Measurements from ENCODE around the gene KCNQ1.

KCNQ1 gene

DNA sequence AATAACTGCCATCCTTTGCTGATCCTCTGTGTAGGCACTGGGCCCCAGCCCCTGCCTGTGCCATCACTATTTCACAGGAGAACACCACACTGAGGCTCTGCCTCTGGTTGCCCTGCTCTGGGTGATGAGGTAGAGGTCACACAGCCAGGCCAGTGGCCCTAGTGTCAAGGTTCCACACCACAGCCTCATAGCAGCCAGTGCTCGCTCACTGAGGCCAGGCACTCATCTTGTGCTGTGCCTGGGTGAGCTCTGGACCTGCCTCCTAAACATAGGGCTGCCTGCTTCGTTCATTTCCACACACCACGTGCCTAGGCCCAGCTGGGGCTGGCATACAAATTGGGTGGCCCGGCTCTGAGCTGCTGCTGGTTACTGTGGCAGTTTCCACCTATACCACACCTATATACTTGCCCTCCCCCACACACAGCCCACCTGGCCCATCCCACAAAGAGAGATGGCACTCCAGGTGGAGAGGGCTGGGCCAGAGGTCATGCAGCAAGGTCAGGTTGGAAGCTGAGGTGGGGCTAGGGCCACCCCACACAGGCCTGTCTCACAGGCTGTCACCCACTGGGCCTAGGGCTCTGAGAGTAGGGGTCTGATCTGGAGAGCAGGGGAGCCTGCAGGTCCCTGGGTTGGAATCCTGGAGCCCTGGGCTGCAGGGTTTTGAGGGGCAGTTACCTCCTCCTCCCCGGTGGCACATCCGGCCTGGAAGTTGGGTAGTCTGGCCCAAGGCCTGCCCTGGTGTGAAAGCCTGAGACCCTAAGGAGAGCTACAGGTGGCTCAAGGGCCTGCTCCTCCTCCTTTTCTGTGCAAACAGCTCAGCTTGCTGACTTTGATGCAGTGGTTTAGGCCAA lies 243.8 kb downstream of the KCNQ1 start:
- DNase-seq (ENCODE audit: low read depth), result no peak

DNA sequence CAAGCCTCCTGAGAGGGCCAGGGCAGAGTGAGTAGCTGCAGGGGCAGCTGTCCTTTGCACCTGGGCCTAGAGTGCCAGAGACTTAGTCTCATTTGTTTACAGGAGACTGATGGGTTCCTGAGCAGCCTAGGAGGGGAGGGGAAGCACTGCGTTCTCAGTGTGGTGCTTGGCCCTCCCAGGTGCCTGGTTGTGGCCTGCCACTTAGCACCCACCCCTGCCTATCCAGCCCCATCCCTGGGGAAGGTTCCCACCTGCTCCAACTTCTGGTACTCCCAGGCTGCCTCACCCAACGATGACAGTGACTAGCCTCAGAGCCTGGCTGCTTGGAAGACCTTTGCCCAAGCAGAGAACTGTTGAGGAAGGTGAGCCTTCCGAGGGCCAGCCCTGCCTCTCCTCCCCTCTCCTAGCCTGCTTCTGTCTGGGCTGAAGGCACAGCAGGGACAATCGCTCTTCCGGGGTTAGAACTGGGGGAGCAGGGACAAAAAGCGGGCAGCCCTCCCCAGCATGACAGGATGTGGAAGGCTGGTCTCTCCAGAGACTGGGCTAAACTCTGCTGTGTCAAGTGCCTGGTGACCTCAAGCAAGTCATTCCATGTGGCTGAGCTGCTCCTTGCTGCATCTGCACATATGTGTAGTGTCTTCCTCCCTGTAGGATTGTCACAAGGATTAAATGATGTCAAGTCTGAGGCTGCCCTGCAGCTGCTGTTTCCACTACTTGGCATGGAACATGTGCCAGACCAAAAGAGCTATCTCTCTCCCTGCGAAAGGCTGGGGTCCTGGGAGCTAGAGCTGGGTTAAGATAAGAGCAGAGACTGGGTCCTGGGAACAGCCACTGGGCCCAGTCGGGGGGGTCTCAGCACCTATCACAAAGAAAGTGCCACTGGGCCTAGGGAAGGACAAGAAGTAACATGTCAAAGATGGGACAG lies 245.1 kb downstream of the KCNQ1 start:
- DNase-seq (ENCODE audit: low read depth), result no peak

DNA sequence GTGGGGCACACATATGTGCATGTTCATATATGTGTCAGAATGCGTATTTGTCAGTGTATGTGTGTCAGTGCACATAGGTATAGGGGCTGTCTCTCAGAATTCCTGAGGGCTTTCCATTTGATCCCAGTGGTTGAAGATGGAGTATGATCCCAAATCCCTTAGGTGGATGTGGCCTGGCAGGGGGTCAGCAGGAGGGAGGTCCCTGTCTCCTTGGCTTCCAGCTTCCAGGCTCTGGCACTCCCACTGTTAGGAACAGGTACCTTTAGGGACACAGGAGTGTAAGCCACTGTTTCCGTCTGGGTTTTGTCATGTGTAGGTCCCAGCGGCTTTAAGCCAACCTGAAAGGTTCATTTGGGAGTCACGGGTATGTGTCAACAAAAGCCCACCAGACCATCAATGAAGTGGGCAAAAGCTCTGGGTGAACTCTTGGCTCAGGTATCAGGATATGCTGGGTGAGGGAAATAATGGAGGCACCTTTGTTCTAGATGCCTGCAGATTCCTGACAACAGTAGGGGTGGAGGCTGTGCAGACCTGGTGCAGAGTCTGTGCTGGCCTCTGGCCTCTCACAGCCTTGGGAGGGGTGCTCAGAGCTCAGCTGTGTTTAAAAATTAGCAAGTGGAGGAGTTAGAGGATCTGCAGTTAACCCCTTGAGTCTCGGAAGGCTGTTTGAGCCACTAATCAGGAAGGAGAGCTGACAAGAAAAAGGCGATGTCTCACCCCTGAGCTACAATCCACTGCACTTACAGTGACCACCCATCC lies 246.0 kb downstream of the KCNQ1 start:
- no peak for DNase-seq (ENCODE audit: low read depth)

DNA sequence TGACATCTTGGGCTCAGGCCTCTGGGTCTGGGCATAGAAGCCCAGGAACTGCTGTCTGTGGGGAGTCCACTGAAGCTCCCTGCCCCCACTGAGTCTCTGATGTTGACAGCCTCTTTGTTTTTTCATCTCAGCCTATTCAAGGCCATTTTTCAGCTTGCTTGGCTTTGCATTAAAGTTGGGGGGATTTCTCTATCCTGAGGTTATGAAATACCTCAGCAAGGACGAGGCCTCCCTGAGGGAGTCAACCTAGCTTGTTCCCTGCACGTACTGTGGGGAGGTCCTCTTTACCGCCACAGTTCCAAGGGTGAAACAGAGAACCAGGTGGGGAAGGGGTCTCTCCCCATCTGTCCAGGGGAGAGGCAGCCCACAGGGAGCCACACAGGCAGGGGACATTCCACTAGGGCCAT lies 246.6 kb downstream of the KCNQ1 start:
- no peak for DNase-seq (ENCODE audit: low read depth)

DNA sequence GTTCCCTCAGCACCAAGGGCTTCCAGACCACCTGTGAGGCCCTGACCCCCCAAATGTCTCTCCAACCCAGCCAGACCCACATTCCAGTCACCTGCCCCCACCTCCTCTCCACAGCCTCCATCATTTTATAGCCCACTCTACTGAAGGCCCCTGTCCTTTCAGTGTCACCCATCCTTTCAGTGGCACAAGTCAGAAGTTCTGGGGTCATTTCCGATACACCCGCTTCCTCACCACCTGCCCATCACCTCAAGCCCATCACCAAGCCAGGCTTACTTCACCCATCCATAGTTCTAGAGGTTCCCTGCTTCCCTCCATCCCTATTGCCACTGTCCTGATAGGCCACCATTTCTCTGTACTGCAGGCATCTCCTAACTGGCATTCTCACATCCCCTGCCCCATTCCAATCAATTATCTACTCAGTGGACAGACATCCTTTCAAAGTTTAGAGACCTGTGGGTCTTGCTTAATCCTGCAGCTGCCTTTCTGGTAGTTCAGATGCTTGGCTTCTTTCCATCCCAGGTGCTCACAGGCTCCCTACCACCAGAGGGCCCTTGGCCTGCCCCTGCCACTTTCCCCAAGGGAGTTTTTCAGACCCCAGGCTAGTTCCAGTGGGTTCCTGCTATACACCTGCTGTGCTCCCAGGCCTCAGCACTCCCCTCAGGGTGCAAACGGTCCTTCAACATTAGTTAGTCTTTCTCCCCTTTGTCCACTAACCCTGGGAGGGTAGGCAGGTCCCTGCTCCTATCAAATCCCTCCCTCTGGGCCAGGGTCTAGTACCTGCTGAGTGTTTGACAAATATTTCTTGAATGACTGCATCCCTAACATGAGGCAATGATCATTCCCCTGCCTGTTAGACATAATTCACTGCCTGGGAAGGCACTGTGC lies 247.4 kb downstream of the KCNQ1 start:
- no peak for DNase-seq (ENCODE audit: low read depth)

DNA sequence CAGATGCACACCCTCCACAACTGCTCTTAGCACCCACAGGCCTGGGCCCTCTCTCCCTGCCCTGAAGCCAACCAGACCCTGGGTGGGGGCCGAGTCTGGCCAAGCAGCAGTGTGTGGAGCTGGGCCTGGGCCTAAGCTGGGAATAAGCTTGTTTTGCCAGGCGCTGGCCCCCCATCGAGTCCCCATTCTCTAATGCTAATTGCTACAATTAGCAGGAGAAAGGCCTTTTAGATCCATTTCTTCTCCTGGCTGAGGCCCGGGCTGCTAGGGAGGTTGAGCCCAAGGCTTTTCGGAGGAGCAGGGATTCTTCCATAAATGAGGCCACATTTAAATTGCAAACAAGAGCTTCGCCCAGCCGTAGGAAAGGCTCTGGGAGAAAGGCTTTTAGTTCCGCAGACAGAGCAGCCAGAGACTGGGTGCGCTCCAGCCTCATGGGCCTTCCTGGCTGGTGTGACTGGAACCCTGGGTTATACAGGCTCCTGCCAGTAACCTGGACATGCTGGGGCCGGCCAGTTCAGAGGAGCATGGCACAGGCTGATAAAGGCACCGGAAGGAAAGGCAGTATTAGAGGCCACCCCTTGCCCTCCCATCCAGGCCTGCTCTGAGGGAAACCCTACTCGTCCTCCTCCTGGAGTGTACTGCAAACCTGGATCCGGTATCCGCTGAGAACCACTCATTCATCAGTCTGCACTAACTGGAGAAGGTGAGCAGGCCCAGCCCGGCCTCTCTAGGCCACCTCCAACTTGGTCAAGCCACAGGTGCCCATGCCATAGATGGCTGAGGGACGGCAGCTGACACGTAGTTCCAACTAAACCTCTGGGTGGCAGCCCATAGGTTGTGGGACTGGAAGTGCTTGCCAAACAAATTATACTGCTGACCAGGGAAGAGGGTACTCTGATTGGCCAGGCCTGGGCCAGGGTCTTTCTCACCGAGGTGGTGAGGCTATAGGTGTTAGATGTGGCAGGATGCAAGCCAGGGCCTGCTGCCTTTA lies 248.8 kb downstream of the KCNQ1 start:
- no peak for DNase-seq (ENCODE audit: low read depth)

DNA sequence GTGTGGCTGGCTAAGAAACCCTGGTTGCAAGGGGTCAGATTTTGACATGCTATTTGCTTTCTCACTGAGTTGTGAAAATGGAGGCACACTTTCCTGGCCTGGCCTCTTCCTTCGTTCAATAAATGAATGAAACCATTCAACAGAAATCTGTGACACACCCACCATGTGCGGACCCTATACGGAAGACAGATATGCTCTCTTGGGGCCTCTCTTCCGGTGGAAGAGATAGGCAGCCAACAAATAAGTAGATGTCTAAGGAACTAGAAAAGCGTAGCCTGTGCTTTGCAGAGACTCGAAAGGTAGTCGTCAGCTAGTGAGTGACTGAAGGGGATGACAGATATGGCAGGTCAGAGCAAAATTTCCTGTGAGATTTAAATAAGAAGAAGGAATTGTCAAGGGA lies 249.7 kb downstream of the KCNQ1 start:
- DNase-seq (ENCODE audit: low read depth), result no peak

DNA sequence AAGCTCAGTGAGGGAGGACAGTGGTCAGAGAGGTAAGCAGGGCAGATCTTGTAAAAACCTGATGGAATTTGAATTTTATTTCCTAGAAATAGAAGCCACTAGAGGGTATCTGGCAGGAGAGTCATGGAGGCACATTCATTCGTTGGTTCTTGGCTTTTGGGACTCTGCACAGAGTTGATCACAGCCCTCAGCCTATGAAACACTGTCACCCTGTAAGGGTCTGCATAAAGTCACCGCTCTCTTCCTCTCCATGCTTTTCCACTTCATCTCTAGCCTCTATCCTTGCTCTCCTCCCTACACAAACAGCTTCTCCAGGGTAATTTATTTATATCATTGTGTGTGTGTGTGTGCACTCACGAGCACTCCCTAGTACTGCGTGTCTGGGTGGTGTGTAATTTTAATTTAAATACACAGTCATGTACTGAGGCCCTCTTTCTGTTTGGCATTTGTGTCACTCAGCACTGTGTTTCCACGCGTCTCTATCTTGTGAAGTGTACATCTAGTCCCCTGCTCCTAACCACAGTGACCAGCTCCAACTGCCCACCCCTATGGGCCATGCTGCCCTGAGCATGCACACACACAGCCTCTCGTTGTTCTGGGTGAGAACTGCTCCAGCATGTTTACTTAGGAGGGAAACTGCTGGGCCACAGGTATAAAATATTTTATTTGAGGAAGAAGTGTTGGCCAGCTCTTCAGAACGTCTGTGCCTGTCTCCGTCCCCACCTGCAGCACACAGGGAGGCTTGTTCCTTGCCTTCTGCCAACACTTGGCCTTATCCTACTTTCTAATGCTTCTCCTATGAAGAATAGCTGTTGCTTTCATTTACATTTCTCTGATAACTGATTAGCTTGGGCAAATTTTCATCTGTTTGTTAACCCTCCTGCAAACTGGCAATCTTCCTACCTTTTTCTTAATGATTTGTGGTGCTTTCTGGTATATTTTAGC lies 250.5 kb downstream of the KCNQ1 start:
- no peak for DNase-seq (ENCODE audit: low read depth)

DNA sequence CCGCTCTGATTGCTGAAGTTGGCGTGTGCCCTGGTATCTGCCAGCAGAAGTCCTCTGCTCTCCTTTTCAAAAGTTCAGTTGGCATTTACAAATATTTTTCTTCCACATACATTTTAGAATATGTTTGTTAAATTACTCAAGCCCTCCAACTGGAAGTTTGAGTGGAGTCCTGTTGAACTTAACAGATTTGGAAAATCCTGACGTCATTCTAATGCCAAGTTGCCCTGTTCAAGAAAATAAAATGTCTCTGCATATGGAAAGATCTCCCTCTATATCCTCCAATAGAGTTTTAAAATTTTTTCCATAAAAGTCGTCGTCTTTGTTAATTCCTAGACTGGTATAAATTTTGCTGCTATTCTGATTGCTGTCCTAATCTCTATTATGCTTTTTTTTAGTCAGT lies 251.6 kb downstream of the KCNQ1 start:
- DNase-seq (ENCODE audit: low read depth), result no peak

DNA sequence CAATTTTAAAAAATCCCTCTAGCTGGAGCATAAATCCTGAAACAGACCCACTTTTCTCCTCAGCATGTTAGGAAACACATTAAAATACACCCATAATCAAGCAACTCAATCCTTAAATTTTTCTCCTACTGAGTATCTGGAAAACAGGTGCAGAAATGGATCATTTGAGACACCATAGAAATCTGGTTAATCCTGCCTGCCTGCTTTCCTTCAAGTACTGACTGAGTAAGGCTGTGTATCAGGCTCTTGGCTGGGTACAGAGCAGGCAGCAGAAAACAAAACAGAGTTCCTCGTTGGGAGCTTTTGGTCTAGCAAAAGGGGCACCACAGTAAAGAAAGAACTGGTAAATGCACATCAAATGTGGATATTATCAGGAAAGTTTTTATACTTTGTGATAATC lies 253.1 kb downstream of the KCNQ1 start:
- no peak for DNase-seq (ENCODE audit: low read depth)

DNA sequence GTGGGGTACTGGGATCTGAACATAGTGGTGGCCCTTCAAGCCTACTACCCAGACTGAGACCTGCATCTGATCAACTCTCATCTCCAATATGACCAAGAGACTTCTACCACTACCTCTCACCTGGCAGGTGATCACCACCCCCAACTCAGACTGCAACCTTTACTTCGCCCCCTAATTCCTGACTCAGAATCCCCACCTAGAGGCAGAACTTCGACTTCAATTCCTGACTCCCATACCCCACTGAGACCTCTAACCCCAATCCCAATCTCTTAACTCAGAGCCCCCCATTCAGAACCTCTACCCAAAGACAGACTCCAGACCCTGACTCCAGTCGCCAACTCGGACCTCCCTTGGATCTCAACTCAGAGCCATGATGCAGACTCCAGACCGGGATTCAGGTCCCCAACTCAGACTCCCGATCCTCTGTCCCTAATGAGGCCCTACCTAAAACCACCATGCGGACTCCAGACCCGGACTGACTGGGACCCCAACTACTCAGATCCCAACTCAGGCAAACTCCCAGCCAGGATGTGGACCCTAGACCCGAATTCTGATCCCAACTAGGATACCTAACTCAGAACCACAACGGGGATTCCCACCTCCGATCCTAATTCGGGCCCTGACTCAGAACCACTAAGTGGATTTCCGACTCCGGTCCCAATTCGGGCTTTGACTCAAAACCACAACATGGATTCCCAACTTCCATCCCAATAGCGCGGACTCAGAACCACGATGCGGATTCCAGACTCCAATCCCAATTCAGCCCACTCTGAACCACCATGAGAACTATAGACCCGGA lies 253.8 kb downstream of the KCNQ1 start:
- no peak for DNase-seq (ENCODE audit: low read depth)

DNA sequence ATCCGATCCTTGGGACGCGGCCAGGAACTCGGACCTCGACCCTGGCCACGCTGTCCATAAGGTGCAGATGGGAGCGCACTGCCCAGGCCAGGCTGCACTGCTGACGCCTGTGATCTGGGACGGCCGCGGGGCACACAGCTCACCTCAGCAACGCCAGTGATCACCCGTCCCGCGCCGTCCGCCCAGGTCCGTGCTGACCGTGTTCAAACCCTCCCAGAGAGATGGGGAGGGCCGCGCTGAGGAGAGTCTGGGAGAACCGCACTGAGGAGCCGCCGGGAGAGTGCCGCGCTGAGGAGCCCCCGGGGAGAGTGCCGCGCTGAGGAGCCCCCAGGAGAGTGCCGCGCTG lies 254.3 kb downstream of the KCNQ1 start:
- no peak for DNase-seq (ENCODE audit: low read depth)

DNA sequence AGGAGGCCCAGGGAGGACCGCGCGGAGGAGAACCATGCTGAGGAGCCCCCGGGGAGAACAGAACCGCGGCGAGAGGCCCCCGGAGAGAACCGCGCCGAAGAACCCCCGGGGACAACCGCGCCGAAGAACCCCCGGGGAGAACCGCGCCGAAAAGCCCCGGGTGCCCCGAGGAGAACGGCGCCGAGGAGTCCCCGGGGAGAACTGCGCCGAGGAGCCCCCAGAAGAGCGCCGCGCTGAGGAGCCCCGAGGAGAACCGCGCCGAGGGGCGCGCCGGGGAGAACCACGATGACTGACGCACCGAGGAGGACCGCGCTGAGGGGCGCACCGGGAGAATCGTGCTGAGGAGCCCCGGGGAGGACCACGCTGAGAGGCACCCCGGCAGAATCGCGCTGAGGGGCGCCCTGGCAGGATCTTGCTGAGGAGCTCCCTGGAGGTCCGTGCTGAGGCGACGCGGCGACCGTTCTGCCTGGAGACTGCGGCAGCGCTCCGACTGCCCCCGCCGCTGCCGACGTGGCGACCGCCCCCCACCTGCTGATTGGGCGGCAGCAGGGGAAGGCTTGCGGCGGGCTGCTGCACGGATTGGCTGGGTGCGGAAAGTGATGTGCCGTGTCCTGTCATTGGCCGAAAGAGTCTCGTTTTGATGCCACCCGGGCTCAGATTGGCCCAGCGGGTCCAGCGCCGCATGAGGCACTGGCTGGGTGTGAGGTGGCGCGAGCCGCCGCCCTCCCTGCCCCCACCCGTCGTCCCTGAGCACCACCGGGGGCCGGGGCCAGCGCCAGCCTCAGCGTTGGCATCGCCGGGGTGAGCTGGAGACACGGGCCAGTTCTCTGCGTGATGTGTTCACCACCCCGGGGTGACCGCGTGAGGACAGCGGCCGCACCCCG lies 255.0 kb downstream of the KCNQ1 start, which contains the start of gene KCNQ1OT1:
Gene KCNQ1OT1, minus strand, starts transcription at position 464 of the 884 bp plus-strand sequence.
- peak; percentile 80 for DNase-seq (ENCODE audit: low read depth)

DNA sequence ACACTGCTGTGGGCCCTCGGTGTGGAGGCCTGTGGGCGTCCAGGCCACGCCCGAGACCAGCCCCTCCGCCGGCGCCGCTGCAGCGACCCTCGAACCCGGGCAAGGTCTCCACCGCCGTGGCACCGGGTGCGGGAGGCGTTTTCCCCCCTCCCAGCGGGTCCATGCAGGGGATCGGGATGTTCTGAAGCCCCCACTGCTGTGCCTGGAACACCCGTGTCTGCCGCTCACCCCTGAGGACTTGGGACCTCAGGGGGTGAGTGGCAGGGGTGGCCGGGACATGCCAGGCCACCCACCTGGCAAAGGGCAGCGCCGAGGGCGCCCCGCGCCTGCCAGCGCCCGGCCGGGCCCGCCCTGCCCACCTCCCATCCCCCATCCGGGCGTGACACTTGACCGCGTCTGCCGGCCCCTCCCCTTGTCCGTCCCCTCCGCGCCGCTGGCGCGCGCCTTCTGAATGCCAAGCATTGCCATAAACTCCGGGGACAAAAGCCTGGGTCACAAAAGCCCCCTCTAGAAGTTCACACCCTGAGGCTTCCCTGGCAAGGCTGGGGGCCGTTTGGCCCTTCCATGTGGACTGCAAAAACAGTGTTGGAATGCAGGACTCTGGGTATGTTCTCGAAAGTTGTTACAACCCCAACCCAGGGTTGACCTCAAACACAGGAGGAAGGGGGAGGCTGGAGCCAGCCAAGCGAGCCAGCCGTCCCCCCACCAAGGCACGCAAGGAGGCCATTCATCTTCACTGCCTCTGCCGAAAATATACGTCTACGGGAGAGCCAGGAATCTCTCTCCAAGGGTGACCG lies 255.8 kb downstream of the KCNQ1 start:
- DNase-seq (ENCODE audit: low read depth), result no peak

DNA sequence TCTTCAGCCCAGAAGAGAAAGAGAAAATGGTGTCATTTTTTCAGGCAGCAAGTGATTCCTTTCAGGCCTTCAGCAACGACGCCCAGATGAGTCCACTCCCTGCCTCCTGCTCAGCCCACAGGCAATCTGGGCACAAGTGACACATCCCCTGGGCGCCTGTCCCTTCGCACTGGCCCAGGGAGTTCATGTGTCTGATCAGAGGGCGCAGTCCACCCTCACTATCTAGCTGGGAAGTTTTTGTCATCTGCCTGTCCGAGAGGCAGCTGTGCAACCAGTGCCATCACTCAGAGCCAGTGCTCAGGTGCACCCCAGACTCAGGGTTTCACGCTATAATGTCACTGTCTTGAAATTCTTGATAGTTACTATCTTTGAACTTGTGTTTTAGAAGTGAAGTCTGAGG lies 256.4 kb downstream of the KCNQ1 start:
- DNase-seq (ENCODE audit: low read depth), result no peak

DNA sequence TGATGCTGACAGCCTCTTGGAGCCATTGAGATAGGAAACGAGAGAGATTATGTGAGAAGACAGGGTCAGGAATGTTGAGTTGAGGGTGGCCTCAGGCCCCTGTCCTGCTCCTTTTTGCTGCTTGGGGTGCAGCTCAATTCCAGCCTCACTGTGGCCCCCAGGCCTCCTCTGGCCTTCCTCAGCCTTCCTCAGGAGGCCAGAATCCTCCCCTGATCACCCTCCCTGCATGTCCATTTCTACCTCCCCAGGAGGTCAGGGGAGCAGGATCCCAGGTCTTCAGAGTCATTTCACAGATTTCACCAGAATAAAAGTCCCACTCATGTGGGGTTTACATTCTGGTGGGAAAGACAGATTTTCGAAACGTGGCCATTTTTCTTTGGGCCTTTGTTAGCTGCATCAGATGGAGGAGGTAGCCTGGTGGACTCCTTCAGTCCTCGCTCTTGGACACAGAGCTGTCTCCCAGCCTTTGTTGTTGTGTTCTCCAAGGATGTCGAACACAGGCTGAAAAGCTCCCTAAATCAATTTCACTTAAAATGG lies 257.2 kb downstream of the KCNQ1 start:
- DNase-seq (ENCODE audit: low read depth), result no peak
